ENCODE measurements around the gene DLGAP4.

Gene DLGAP4

GRCh38 chr20:36285746-36286447 lies 20.2 kb upstream of the DLGAP4 start:
- Mint-ChIP-seq H3K9me3 (no peaks in the 10 kb centered on the region), H3K27me3 (peaks cover 17% of the 10 kb centered on the region), H3K36me3 (no peaks in the 10 kb centered on the region), H3K4me1 (no peaks in the 10 kb centered on the region), H3K4me3 (no peak overlapping the region), H3K27ac (no peak overlapping the region)
- CTCF ChIA-PET = no interaction called here
- DNase-seq = no peak

GRCh38 chr20:36297656-36298055 lies 8.5 kb upstream of the DLGAP4 start:
- Mint-ChIP-seq H3K9me3 (no peaks in the 10 kb centered on the region), H3K27me3 (peaks cover 67% of the 10 kb centered on the region), H3K4me3 (no peak overlapping the region), H3K27ac (no peak overlapping the region), H3K36me3 (no peaks in the 10 kb centered on the region), H3K4me1 (no peaks in the 10 kb centered on the region)
- CTCF ChIA-PET = no interaction called here
- DNase-seq = no peak

GRCh38 chr20:36298061-36298460 lies 8.1 kb upstream of the DLGAP4 start:
- Mint-ChIP-seq H3K4me3 (no peak overlapping the region), H3K27ac (no peak overlapping the region), H3K36me3 (no peaks in the 10 kb centered on the region), H3K27me3 (peaks cover 70% of the 10 kb centered on the region), H3K9me3 (no peaks in the 10 kb centered on the region), H3K4me1 (no peaks in the 10 kb centered on the region)
- no peak for DNase-seq
- CTCF ChIA-PET = no interaction called here

GRCh38 chr20:36298795-36299339 lies 7.3 kb upstream of the DLGAP4 start:
- Mint-ChIP-seq H3K27me3 (peaks cover 75% of the 10 kb centered on the region), H3K27ac (no peak overlapping the region), H3K4me3 (no peak overlapping the region), H3K9me3 (no peaks in the 10 kb centered on the region), H3K4me1 (no peaks in the 10 kb centered on the region), H3K36me3 (no peaks in the 10 kb centered on the region)
- CTCF ChIA-PET = no interaction called here
- DNase-seq = no peak

- DNase-seq = no peak
- Mint-ChIP-seq H3K4me1 (no peaks in the 10 kb centered on the region), H3K9me3 (no peaks in the 10 kb centered on the region), H3K27me3 (peaks cover 74% of the 10 kb centered on the region), H3K27ac (no peak overlapping the region), H3K36me3 (no peaks in the 10 kb centered on the region), H3K4me3 (no peak overlapping the region)
- CTCF ChIA-PET = no interaction called here
Measured at GRCh38 chr20:36299459-36299858, 6.7 kb upstream of the DLGAP4 start.

- H3K27ac Mint-ChIP-seq = no peak overlapping the region
- H3K4me1 Mint-ChIP-seq = peaks cover 3% of the 10 kb centered on the region
- H3K4me3 Mint-ChIP-seq = no peak overlapping the region
- no peaks in the 10 kb centered on the region for H3K36me3 Mint-ChIP-seq
- no peak for DNase-seq
- peaks cover 77% of the 10 kb centered on the region for H3K27me3 Mint-ChIP-seq
- no peaks in the 10 kb centered on the region for H3K9me3 Mint-ChIP-seq
- CTCF ChIA-PET = interaction anchor here (0.7 kb wide), 1 partner anchor 138 kb away, joined by 3 read pairs; no protein-coding TSS in a partner anchor
Measured at GRCh38 chr20:36301359-36302119, 4.6 kb upstream of the DLGAP4 start.

- H3K4me3 Mint-ChIP-seq = no peak overlapping the region
- no peak overlapping the region for H3K27ac Mint-ChIP-seq
- H3K4me1 Mint-ChIP-seq = peaks cover 3% of the 10 kb centered on the region
- DNase-seq = no peak
- CTCF ChIA-PET = interaction anchor here (1.2 kb wide), 1 partner anchor 309 kb away, joined by 3 read pairs; no protein-coding TSS in a partner anchor
- peaks cover 82% of the 10 kb centered on the region for H3K27me3 Mint-ChIP-seq
- no peaks in the 10 kb centered on the region for H3K36me3 Mint-ChIP-seq
- no peaks in the 10 kb centered on the region for H3K9me3 Mint-ChIP-seq
Measured at GRCh38 chr20:36303020-36303595, 3.0 kb upstream of the DLGAP4 start.

- Mint-ChIP-seq H3K27me3 (peaks cover 82% of the 10 kb centered on the region), H3K36me3 (no peaks in the 10 kb centered on the region), H3K4me1 (peaks cover 3% of the 10 kb centered on the region), H3K27ac (no peak overlapping the region), H3K4me3 (no peak overlapping the region), H3K9me3 (no peaks in the 10 kb centered on the region)
- no peak for DNase-seq
- CTCF ChIA-PET = no interaction called here
Measured at GRCh38 chr20:36303831-36304230, 2.3 kb upstream of the DLGAP4 start.

GRCh38 chr20:36304786-36305495 lies 1.2 kb upstream of the DLGAP4 start:
- peaks cover 82% of the 10 kb centered on the region for H3K27me3 Mint-ChIP-seq
- H3K36me3 Mint-ChIP-seq = no peaks in the 10 kb centered on the region
- H3K9me3 Mint-ChIP-seq = no peaks in the 10 kb centered on the region
- peaks cover 3% of the 10 kb centered on the region for H3K4me1 Mint-ChIP-seq
- no peak overlapping the region for H3K27ac Mint-ChIP-seq
- CTCF ChIA-PET = no interaction called here
- no peak overlapping the region for H3K4me3 Mint-ChIP-seq
- no peak for DNase-seq

- CTCF ChIA-PET = no interaction called here
- H3K4me3 Mint-ChIP-seq = no peak overlapping the region
- H3K27me3 Mint-ChIP-seq = peaks cover 87% of the 10 kb centered on the region
- peaks cover 3% of the 10 kb centered on the region for H3K4me1 Mint-ChIP-seq
- no peak for DNase-seq
- no peak overlapping the region for H3K27ac Mint-ChIP-seq
- no peaks in the 10 kb centered on the region for H3K9me3 Mint-ChIP-seq
- H3K36me3 Mint-ChIP-seq = no peaks in the 10 kb centered on the region
Measured at GRCh38 chr20:36306553-36307411, 643 bp downstream of the DLGAP4 start.

- Mint-ChIP-seq H3K9me3 (no peaks in the 10 kb centered on the region), H3K27ac (no peak overlapping the region), H3K4me3 (no peak overlapping the region), H3K36me3 (no peaks in the 10 kb centered on the region), H3K4me1 (peaks cover 3% of the 10 kb centered on the region), H3K27me3 (peaks cover 93% of the 10 kb centered on the region)
- DNase-seq = no peak
- CTCF ChIA-PET = interaction anchor here (0.5 kb wide), 1 partner anchor 57 kb away, joined by 3 read pairs; no protein-coding TSS in a partner anchor
Measured at GRCh38 chr20:36307412-36308325, 1.5 kb downstream of the DLGAP4 start.

- H3K9me3 Mint-ChIP-seq = no peaks in the 10 kb centered on the region
- DNase-seq = no peak
- peaks cover 3% of the 10 kb centered on the region for H3K4me1 Mint-ChIP-seq
- H3K36me3 Mint-ChIP-seq = no peaks in the 10 kb centered on the region
- no peak overlapping the region for H3K27ac Mint-ChIP-seq
- CTCF ChIA-PET = no interaction called here
- no peak overlapping the region for H3K4me3 Mint-ChIP-seq
- H3K27me3 Mint-ChIP-seq = peaks cover 93% of the 10 kb centered on the region
Measured at GRCh38 chr20:36308353-36308752, 2.2 kb downstream of the DLGAP4 start.

GRCh38 chr20:36308986-36309385 lies 2.8 kb downstream of the DLGAP4 start:
- CTCF ChIA-PET = no interaction called here
- H3K4me3 Mint-ChIP-seq = no peak overlapping the region
- H3K4me1 Mint-ChIP-seq = peaks cover 3% of the 10 kb centered on the region
- no peak for DNase-seq
- peaks cover 90% of the 10 kb centered on the region for H3K27me3 Mint-ChIP-seq
- H3K9me3 Mint-ChIP-seq = no peaks in the 10 kb centered on the region
- no peak overlapping the region for H3K27ac Mint-ChIP-seq
- no peaks in the 10 kb centered on the region for H3K36me3 Mint-ChIP-seq

Measured in activated naive CD4-positive, alpha-beta T cell treated with anti-CD3 and anti-CD28 coated beads, Interleukin-2, amount 10 ng/mL, durations not matched to agents 7 days and 5 days (primary cell).